K562 (cell line): ENCODE data around the gene SCG5.

Experiments
- CTCF ChIP-seq, 3 experiments: IDR thresholded peaks in 2 of 3; conservative IDR thresholded peaks in 1 of 3; 2 replicates each; pipeline ENCODE4 v1.5.1; 2011 to 2012; ENCODE audit warnings: low read length in 3 of 3, mild to moderate bottlenecking in 3 of 3, control low read depth in 2 of 3, improper control_type of control experiment in 1 of 3, inconsistent platforms in 1 of 3, low read depth in 1 of 3, mixed read lengths in 1 of 3, moderate library complexity in 1 of 3; ENCODE audit not compliant: insufficient read depth in 2 of 3
- DNMT1 ChIP-seq: fragments of 450-650 bp; IDR thresholded peaks from 2 replicates; pipeline ENCODE4 v1.6.1; 2016; ENCODE audit warnings: antibody characterized with exemption, mild to moderate bottlenecking
- FOSL1 ChIP-seq: fragments of 200-800 bp; sonication (Bioruptor generic); conservative IDR thresholded peaks from 2 replicates; pipeline ENCODE4 v1.6.1; 2016; ENCODE audit warnings: missing genetic modification characterization, missing compliant biosample characterization
- FOXK2 ChIP-seq, 2 experiments: fragments of 450-650 bp; IDR thresholded peaks in 1 of 2; conservative IDR thresholded peaks in 1 of 2; 2 replicates each; pipeline ENCODE4 v1.6.1; 2016; ENCODE audit warnings: low read depth in 2 of 2, mild to moderate bottlenecking in 1 of 2
- HSF4 ChIP-seq: fragments of 250-450 bp; sonication (Bioruptor Pico); IDR thresholded peaks from 2 replicates; pipeline ENCODE4 v2.1.2; 2022; ENCODE audit warnings: mild to moderate bottlenecking, moderate library complexity, borderline replicate concordance
- RAD51 ChIP-seq: fragments of 450-650 bp; IDR thresholded peaks from 2 replicates; pipeline ENCODE4 v1.7.1; 2016; ENCODE audit warnings: low read depth, mild to moderate bottlenecking, borderline replicate concordance
- RNF219 ChIP-seq: fragments of 250-450 bp; sonication (Bioruptor Pico); IDR thresholded peaks from 2 replicates; pipeline ENCODE4 v1.5.0; 2022; ENCODE audit warnings: mild to moderate bottlenecking
- SIN3B ChIP-seq: fragments of 450-650 bp; IDR thresholded peaks from 2 replicates; pipeline ENCODE4 v1.6.1; 2017; ENCODE audit warnings: low read depth, mild to moderate bottlenecking, moderate library complexity
- TCF7 ChIP-seq: sonication (generic); IDR thresholded peaks from 2 replicates; pipeline ENCODE4 v1.6.1; 2016; ENCODE audit warnings: antibody characterized with exemption, borderline replicate concordance
- TCFL5 ChIP-seq: fragments of 250-450 bp; sonication (Bioruptor Pico); conservative IDR thresholded peaks from 2 replicates; pipeline ENCODE4 v1.6.1; 2021; ENCODE audit warnings: mild to moderate bottlenecking, moderate library complexity, matching md5 sums
- TOE1 ChIP-seq, 2 experiments: fragments of 450-650 bp in 1 of 2; sonication (generic) in 1 of 2; formaldehyde crosslinking in 1 of 2; IDR thresholded peaks; 2 replicates each; pipeline versions ENCODE4 v1.7.1 to v1.8.0; 2016 to 2022; ENCODE audit warnings: borderline replicate concordance in 2 of 2, mild to moderate bottlenecking in 2 of 2, antibody characterized with exemption in 1 of 2, inconsistent platforms in 1 of 2, low read depth in 1 of 2, missing genetic modification reagents in 1 of 2, moderate library complexity in 1 of 2
- U2AF2 ChIP-seq: fragments of 200-400 bp; formaldehyde crosslinking; optimal IDR thresholded peaks from 2 replicates; pipeline ENCODE3; 2017; ENCODE audit warnings: low read depth, mild to moderate bottlenecking, low read length
- ZNF274 ChIP-seq: IDR thresholded peaks from 2 replicates; pipeline ENCODE4 v1.6.1; 2011; ENCODE audit warnings: low read depth, mild to moderate bottlenecking, low read length, moderate library complexity, borderline replicate concordance
- ZNF75A ChIP-seq: fragments of 450-650 bp; formaldehyde crosslinking; IDR thresholded peaks from 2 replicates; pipeline ENCODE4 v1.4.0; 2020; ENCODE audit warnings: mild to moderate bottlenecking

- TF ChIP-seq CTCF (IDR thresholded peaks at IDR 0.05 in 2 of 3, conservative IDR thresholded peaks at IDR 0.05 in 1 of 3; ENCODE audit: insufficient read depth in 2 of 3, low read depth in 1 of 3, low read length in 3 of 3) (no peak), FOXK2 (conservative IDR thresholded peaks at IDR 0.05 in 1 of 2, IDR thresholded peaks at IDR 0.05 in 1 of 2; ENCODE audit: low read depth in 2 of 2) (no peak), RAD51 (no peak), FOSL1 (tag) (no peak), SIN3B (no peak), TCFL5 (CRISPR knock-in tag) (no peak), TCF7 (no peak), ZNF274 (no peak), TOE1 (IDR thresholded peaks at IDR 0.05; ENCODE audit: borderline replicate concordance) (no peak), TOE1 (CRISPR knock-in tag; IDR thresholded peaks at IDR 0.05; ENCODE audit: borderline replicate concordance, low read depth) (no peak), U2AF2 (no peak), ZNF75A (no peak), DNMT1 (no peak), RNF219 (CRISPR knock-in tag) (no peak), HSF4 (CRISPR knock-in tag) (no peak)
Measured at GRCh38 chr15:32636410-32636809, 5.1 kb upstream of the SCG5 start.
